ENCODE data around the gene OVAAL. TPM values are rescaled to one million over a fixed set of nuclear protein-coding genes. Genes with fewer than 3 reads are reported as not detected.

Gene OVAAL
- total and polyA plus RNA-seq, 2 of the 8 experiments (the other 6 are each of a cell fraction or from before 2014, with no cell fraction given) = not detected

GRCh38 chr1:180585994-180586359, 27.2 kb downstream of the OVAAL start:
- Histone ChIP-seq H3K9me3 (ENCODE audit: insufficient read depth in 2 of 2, low read depth in 1 of 2, low read length in 1 of 2) (no peaks in the 10 kb centered on the region), H4K20me1 (replicated peaks in 1 of 2; ENCODE audit: control insufficient read depth in 1 of 2, insufficient read depth in 2 of 2, low read length in 2 of 2) (no peaks in the 10 kb centered on the region), H2BK20ac (ENCODE audit: low read length) (no peak overlapping the region), H3K36me3 (ENCODE audit: control insufficient read depth in 2 of 4, insufficient read depth in 4 of 4, low read length in 3 of 4) (no peaks in the 10 kb centered on the region), H3K4me1 (replicated peaks in 1 of 4; ENCODE audit: control insufficient read depth in 3 of 4, insufficient read depth in 4 of 4, low read length in 3 of 4) (no peaks in the 10 kb centered on the region), H3K14ac (ENCODE audit: insufficient read length) (no peak overlapping the region), H4K91ac (replicated peaks; ENCODE audit: insufficient read length, low read length) (no peak overlapping the region), H2BK15ac (ENCODE audit: low read length) (no peak overlapping the region), H2AFZ (ENCODE audit: low read length) (no peak overlapping the region), H3K23ac (ENCODE audit: insufficient read length) (no peak overlapping the region), H2BK5ac (ENCODE audit: low read depth, low read length) (no peak overlapping the region), H3K4ac (replicated peaks; ENCODE audit: insufficient read length, low read depth, low read length) (no peak overlapping the region), H4K8ac (ENCODE audit: extremely low read depth, insufficient read depth, low read length) (no peak overlapping the region), H3K56ac (replicated peaks; ENCODE audit: insufficient read length, low read depth, low read length) (no peak overlapping the region), H3K27ac (ENCODE audit: low read depth, low read length) (no peak overlapping the region), H3K79me1 (ENCODE audit: low read depth, low read length) (no peaks in the 10 kb centered on the region), H3K23me2 (ENCODE audit: low read depth, low read length) (no peaks in the 10 kb centered on the region), H3K4me3 (ENCODE audit: extremely low read depth in 1 of 4, insufficient read depth in 2 of 4, low read depth in 3 of 4, low read length in 4 of 4) (no peak overlapping the region), H2BK120ac (replicated peaks; ENCODE audit: low read depth, low read length) (no peak overlapping the region), H3K79me2 (ENCODE audit: control insufficient read depth in 1 of 2, insufficient read depth in 2 of 2, low read length in 2 of 2) (no peaks in the 10 kb centered on the region), H3K9ac (replicated peaks in 1 of 4; ENCODE audit: extremely low read depth in 1 of 4, low read depth in 3 of 4, low read length in 3 of 4) (no peak overlapping the region), H4K5ac (ENCODE audit: insufficient read length, low read depth, low read length) (no peak overlapping the region), H3K4me2 (ENCODE audit: insufficient read depth in 1 of 2, low read depth in 2 of 2, low read length in 2 of 2) (no peak overlapping the region), H3K18ac (ENCODE audit: extremely low read depth, low read length) (no peak overlapping the region), H2BK12ac (ENCODE audit: low read depth, low read length) (no peak overlapping the region), H2AK5ac (ENCODE audit: low read depth, low read length) (no peak overlapping the region), H3K27me3 (replicated peaks in 1 of 4; ENCODE audit: control insufficient read depth in 3 of 4, extremely low read depth in 1 of 4, insufficient read depth in 3 of 4, low read length in 3 of 4) (no peaks in the 10 kb centered on the region)
- no peak for FAIRE-seq
- ChIA-PET POLR2A (ENCODE audit: partially characterized antibody) (no interaction called here), CTCF (ENCODE audit: partially characterized antibody) (interaction anchor here (0.8 to 1.2 kb wide), 2 partner anchors 36 to 40 kb away, joined by 3 to 5 read pairs; no protein-coding TSS in a partner anchor)
- DNase-seq (ENCODE audit: low read depth in 1 of 2, low spot score in 2 of 2) = no peak
- 91% methylated on average over 4 of the region's 4 CpGs; no CpG with 5 or more reads in 1 of the 2 experiments for WGBS, 2 experiments (ENCODE audit: extremely low coverage in 1 of 2, insufficient coverage in 1 of 2, insufficient read length in 1 of 2, insufficient replicate concordance in 2 of 2, low coverage in 1 of 2, low lambda C conversion rate in 2 of 2, missing lambda C conversion rate in 1 of 2)
- TF ChIP-seq SIRT6 (IDR thresholded peaks at IDR 0.05; ENCODE audit: low read length) (no peak), KDM5A (IDR thresholded peaks at IDR 0.05; ENCODE audit: low read length) (no peak), POU5F1 (IDR thresholded peaks at IDR 0.05; ENCODE audit: low read depth, low read length) (no peak), TCF12 (IDR thresholded peaks at IDR 0.05; ENCODE audit: low read depth, low read length) (no peak), EZH2 (IDR thresholded peaks at IDR 0.05; ENCODE audit: low read depth, low read length, severe bottlenecking) (no peak), MAX (IDR thresholded peaks at IDR 0.05) (no peak), SP1 (IDR thresholded peaks at IDR 0.05; ENCODE audit: low read depth, low read length) (no peak), SP4 (IDR thresholded peaks at IDR 0.05; ENCODE audit: low read length) (no peak), ASH2L (IDR thresholded peaks at IDR 0.05; ENCODE audit: low read length) (no peak), SUZ12 (IDR thresholded peaks at IDR 0.05; ENCODE audit: low read length) (no peak), FOSL1 (IDR thresholded peaks at IDR 0.05; ENCODE audit: insufficient read depth, low read depth, low read length) (no peak), RAD21 (IDR thresholded peaks at IDR 0.05 in 1 of 2, conservative IDR thresholded peaks at IDR 0.05 in 1 of 2; ENCODE audit: low read depth in 2 of 2, low read length in 2 of 2) (no peak), SRF (IDR thresholded peaks at IDR 0.05; ENCODE audit: low read depth, low read length) (no peak), TBP (IDR thresholded peaks at IDR 0.05; ENCODE audit: low read depth, low read length) (no peak), CBX8 (IDR thresholded peaks at IDR 0.05; ENCODE audit: borderline replicate concordance, low read depth, low read length) (no peak), BCL11A (IDR thresholded peaks at IDR 0.05; ENCODE audit: low read depth in 2 of 2, low read length in 2 of 2) (no peak)
